Bronchus fibroblast of lung (primary cell): Measurements from ENCODE around the gene MYO6. TPM values are rescaled to one million over a fixed set of nuclear protein-coding genes. Genes with fewer than 3 reads are reported as not detected.

ENCODE experiments used
- total RNA-seq: library from RNA; depleted of rRNA; stranded (reverse); fragments of >200 nt; gene quantifications from 2 replicates; pipeline ENCODE4 v1.2.3, GENCODE V29; 2015

MYO6 gene
- 6.5 and 8.2 TPM in 2 replicates for total RNA-seq

GRCh38 chr6:75748743-75749538, at the start of gene MYO6:
Gene MYO6 (plus strand): TSS chr6:75749239. CDS start chr6:75817548, 68,309 bp downstream.

Other genes with a start within 250 kb of the MYO6 start
- gene SENP6, start 147.4 kb upstream of the MYO6 start, total RNA-seq = 23.9 and 37.7 TPM in 2 replicates